A673 (cell line): ENCODE data around the gene KLHL30. TPM values are rescaled to one million over a fixed set of nuclear protein-coding genes. Genes with fewer than 3 reads are reported as not detected.

ENCODE experiments used
- BruUV-seq: library from RNA; stranded (reverse); fragments of 400-500 nt; replicated peaks from 2 replicates; lab custom pipeline; 2021; lab: Mats Ljungman, UMichigan
- CTCF ChIA-PET: fragments of 300-600 bp; sonication (Branson Sonifier 250); formaldehyde crosslinking; loops from one replicate; lab custom pipeline; 2022; ENCODE audit warnings: antibody characterized with exemption; lab: Charles Lee
- POLR2A ChIA-PET: fragments of 300-600 bp; sonication (Branson Sonifier 250); formaldehyde crosslinking; loops from one replicate; lab custom pipeline; 2022; ENCODE audit warnings: antibody characterized with exemption; ENCODE audit not compliant: low non-redundant PET; lab: Charles Lee
- DNase-seq: peaks from one replicate; pipeline ENCODE4 v3.0.0-alpha.2; 2015; ENCODE audit warnings: low spot score
- H3K27ac ChIP-seq: fragments of 200-600 bp; sonication (generic); 2 replicates; pipeline ENCODE4 v1.5.1; 2016; ENCODE audit warnings: mixed run types, low read depth, mild to moderate bottlenecking, mixed read lengths, antibody characterized with exemption, low read length; ENCODE audit not compliant: poor library complexity, severe bottlenecking
- H3K27me3 ChIP-seq: fragments of 200-600 bp; sonication (generic); replicated peaks from 2 replicates; pipeline ENCODE4 v1.6.1; 2017; ENCODE audit warnings: mixed run types, low read depth, mild to moderate bottlenecking, mixed read lengths, antibody characterized with exemption, low read length; ENCODE audit not compliant: insufficient read depth, poor library complexity
- H3K36me3 ChIP-seq: fragments of 200-600 bp; sonication (generic); 2 replicates; pipeline ENCODE4 v1.6.1; 2016; ENCODE audit warnings: mixed run types, mild to moderate bottlenecking, mixed read lengths, antibody characterized with exemption, low read length; ENCODE audit not compliant: insufficient read depth, poor library complexity, severe bottlenecking
- H3K4me1 ChIP-seq: fragments of 200-600 bp; sonication (generic); 2 replicates; pipeline ENCODE4 v1.6.1; 2017; ENCODE audit warnings: mixed run types, mild to moderate bottlenecking, mixed read lengths, antibody characterized with exemption, low read length; ENCODE audit not compliant: insufficient read depth, poor library complexity, severe bottlenecking
- H3K4me3 ChIP-seq: fragments of 200-600 bp; sonication (generic); 2 replicates; pipeline ENCODE4 v1.5.1; 2016; ENCODE audit warnings: low read depth, mixed run types, mild to moderate bottlenecking, mixed read lengths, low read length; ENCODE audit not compliant: poor library complexity, severe bottlenecking
- H3K9me3 ChIP-seq: fragments of 200-600 bp; sonication (generic); 2 replicates; pipeline ENCODE4 v1.6.1; 2016; ENCODE audit warnings: mixed run types, low read depth, mild to moderate bottlenecking, mixed read lengths, antibody characterized with exemption, low read length; ENCODE audit not compliant: poor library complexity, severe bottlenecking
- EZH2 ChIP-seq: fragments of 200-600 bp; sonication (generic); IDR thresholded peaks from 2 replicates; pipeline ENCODE4 v1.6.1; 2017; ENCODE audit warnings: borderline replicate concordance, low read depth, mild to moderate bottlenecking, mixed read lengths, antibody characterized with exemption, low read length; ENCODE audit not compliant: poor library complexity, severe bottlenecking
- intact Hi-C: fragments of 100-400 bp; cut with micrococcal nuclease; formaldehyde crosslinking; loops from one replicate; pipeline ENCODE4 v1.10.0; 2022; ENCODE audit not compliant: unreplicated experiment
- total RNA-seq: library from RNA; stranded (reverse); gene quantifications from 2 replicates; pipeline ENCODE4 v1.2.3, GENCODE V29; 2021
- TF ChIP-seq, protein P1 (sequence below): fragments of 300-800, 200-600 bp; sonication (generic); conservative IDR thresholded peaks from 2 replicates; pipeline ENCODE4 v1.5.1; 2017; ENCODE audit warnings: low read depth, mild to moderate bottlenecking, antibody characterized with exemption, low read length, moderate library complexity, mixed read lengths

Gene KLHL30
- total RNA-seq, 1 experiment from 2014 or later, result not detected

DNA sequence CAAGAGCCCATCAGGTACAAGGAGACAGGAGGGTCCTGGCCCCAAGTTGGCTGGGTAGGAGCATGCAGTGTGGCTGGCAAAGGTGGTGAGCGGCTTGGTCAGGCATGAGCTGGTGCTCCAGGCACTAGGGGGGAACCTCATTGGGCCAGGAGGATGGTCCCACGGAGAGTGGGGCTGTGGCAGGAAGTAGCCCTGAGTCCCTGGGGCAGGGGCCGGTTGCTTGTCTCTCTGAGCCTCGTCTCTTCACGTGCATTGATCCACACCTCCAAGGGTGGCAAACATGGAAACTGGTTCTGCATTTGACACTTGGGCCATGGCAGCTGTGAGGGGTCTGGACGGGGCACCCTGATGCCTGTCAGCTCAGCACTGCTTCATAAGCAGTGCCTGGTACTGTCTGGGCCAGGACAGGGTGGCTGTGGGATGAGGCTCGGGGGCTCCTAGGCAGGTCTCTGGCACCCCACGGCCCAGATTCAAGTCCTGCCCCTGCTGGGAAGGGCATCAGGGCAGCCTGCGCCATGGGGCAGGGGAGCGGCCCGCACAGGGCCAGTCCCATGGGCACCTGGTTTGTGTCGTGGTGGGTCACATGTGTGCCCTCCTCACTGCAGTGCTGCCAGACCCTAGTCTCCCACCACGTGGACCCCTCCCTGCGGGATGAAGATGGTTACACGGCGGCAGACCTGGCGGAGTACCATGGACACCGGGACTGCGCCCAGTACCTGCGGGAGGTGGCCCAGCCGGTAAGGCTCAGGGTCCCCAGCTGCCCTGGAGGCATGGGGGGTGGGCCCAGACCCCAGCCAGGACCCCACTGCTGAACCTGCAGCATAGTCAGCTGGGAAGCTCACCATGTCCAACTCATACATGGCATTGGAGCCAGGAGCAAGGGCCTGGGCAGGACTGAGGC, 21.9 kb upstream of the KLHL30 start:
- ChIA-PET CTCF (no interaction called here), POLR2A (no interaction called here)

DNA sequence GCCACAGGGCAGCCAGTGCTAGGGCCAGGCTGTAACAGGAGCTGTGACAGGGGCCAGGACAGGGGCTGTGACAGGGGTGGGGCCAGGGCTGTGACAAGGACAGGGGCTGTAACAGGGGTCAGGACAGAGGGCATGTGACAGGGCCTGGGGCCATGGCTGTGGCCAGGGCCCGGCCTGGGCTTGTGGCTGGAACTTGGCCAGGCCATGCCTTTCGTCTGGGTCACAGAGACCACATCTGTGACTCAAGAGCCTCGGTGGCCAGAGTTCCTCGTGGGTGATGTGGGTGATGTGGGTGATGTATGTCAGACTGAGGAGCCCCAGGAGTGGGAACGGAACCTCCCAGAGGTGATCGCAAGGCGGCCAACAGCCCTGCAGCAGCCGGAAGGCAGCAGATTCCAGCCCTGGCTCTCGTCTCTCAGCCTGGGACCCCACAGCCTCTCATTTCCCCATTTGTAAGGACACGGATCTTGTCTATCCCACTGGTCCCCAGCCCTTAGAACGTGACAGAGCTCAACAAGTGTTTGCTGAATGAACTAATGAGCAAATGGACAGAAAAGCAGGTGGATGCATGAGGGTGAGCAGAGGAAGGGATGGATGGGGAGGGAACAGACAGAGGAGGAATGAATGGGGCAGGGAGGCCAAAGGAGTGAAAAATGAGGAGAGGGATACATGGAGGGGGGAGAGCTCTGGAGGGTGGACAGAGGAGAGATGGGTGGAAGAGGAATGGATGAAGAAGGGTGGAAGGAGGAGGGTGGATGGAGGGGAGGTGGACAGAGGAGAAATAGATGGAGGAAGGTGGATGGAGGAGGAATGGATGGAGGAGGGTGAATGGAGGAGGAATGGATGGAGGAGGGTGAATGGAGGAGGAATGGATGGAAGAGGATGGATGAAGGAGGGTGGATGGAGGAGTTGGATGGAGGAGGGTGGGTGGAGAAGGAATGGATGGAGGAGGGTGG, 21.0 kb upstream of the KLHL30 start:
- intact Hi-C loops, result no loop called here
- DNase-seq, result no peak
- Histone ChIP-seq H3K27me3 (no peaks in the 10 kb centered on the region), H3K4me1 (no peaks in the 10 kb centered on the region), H3K4me3 (no peak overlapping the region), H3K9me3 (no peaks in the 10 kb centered on the region), H3K27ac (no peak overlapping the region), H3K36me3 (no peaks in the 10 kb centered on the region)
- POLR2A ChIA-PET, result no interaction called here
- CTCF ChIA-PET, result no interaction called here
- no TSS peak for BruUV-seq
- TF ChIP-seq, protein P1, sequence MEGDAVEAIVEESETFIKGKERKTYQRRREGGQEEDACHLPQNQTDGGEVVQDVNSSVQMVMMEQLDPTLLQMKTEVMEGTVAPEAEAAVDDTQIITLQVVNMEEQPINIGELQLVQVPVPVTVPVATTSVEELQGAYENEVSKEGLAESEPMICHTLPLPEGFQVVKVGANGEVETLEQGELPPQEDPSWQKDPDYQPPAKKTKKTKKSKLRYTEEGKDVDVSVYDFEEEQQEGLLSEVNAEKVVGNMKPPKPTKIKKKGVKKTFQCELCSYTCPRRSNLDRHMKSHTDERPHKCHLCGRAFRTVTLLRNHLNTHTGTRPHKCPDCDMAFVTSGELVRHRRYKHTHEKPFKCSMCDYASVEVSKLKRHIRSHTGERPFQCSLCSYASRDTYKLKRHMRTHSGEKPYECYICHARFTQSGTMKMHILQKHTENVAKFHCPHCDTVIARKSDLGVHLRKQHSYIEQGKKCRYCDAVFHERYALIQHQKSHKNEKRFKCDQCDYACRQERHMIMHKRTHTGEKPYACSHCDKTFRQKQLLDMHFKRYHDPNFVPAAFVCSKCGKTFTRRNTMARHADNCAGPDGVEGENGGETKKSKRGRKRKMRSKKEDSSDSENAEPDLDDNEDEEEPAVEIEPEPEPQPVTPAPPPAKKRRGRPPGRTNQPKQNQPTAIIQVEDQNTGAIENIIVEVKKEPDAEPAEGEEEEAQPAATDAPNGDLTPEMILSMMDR, result no peak
- TF ChIP-seq EZH2, result no peak

More for the DNA sequence above, 21.9 kb upstream of the KLHL30 start:
- DNase-seq, result no peak
- intact Hi-C loops, result no loop called here
- Histone ChIP-seq H3K9me3 (no peaks in the 10 kb centered on the region), H3K27me3 (no peaks in the 10 kb centered on the region), H3K4me1 (no peaks in the 10 kb centered on the region), H3K4me3 (no peak overlapping the region), H3K27ac (no peak overlapping the region), H3K36me3 (no peaks in the 10 kb centered on the region)
- no peak for TF ChIP-seq EZH2
- no TSS peak for BruUV-seq

DNA sequence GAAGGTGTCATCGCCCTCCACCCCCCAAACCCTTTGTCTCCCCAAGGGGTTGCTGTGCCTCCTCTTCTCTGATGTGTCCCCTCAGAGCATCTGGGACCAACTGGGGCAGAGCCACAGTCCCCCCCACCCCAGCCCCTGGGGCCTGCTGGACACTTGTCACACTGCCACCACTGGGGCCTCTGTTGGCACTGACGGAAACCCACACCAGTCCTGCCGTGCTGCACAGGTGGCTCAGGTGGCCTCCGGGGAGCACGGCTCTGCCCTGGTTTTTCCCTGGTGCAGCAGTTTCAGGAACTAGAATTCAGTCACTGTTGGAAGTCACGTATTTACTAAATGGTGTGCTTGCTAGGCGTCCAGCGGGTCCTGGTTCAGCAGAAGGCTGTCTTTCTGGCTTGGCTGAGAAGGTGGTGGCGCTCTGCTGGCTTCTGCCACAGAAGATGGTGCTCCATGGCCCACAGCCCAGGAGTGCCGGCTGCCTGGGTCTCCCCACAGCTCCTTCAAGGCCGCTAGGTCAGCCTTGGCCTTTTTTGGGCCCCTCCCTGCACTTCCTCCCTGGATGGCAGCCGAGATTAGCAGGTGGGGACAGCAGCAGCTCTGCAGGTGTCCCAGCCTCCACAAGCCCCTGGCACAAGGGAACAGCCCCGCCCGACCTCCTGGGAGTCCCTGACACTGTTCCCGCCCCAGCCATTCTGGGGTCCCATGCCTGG, 18.6 kb upstream of the KLHL30 start:
- intact Hi-C loops, result no loop called here
- CTCF ChIA-PET, result no interaction called here

More for the DNA sequence above, 18.6 kb upstream of the KLHL30 start:
- POLR2A ChIA-PET, result no interaction called here
- Histone ChIP-seq H3K36me3 (no peaks in the 10 kb centered on the region), H3K27ac (no peak overlapping the region), H3K27me3 (no peaks in the 10 kb centered on the region), H3K9me3 (no peaks in the 10 kb centered on the region), H3K4me1 (no peaks in the 10 kb centered on the region), H3K4me3 (no peak overlapping the region)
- no TSS peak for BruUV-seq
- no peak for DNase-seq
- TF ChIP-seq, protein P1, result no peak
- no peak for TF ChIP-seq EZH2
